ENCODE data around the gene EXOC6B.

Gene EXOC6B

DNA sequence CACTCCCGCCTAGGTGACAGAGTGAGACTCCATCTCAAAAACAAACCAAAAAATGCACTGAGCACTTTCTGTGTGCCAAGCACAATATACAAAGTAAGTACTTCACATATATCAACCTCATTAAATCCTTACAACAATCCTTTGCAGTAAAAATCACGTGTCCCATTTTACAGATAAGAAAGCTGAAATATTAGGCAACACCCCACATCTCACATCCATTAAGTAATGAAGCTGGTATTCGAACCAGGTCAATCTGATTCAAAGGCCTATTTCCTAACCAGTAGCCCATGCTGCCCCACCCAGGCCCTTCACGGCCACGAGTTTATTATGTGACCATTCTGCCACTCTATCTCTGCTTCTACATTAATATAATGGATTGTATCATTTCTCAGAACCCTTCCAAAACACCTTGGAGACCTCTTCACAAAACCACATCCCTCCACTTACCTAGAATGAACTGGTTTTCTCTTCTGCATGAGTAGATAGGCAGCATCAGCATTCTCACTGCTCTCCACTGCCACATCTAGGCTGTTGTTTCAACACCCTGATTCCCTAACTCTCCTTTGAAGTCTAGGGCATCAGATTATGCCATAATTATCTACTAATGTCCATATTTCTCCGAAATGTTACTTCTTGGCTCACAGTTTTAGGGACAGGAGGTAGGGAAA, 3.1 kb upstream of the EXOC6B start:
- DNase-seq (ENCODE audit: low read depth, low spot score) = no peak
- Histone ChIP-seq H3K4me1 (ENCODE audit: insufficient read depth, insufficient read length) (no peaks in the 10 kb centered on the region), H3K9me3 (ENCODE audit: insufficient read depth, low read length) (no peaks in the 10 kb centered on the region), H3K36me3 (ENCODE audit: insufficient read depth, insufficient read length, low read length) (no peaks in the 10 kb centered on the region), H3K27me3 (ENCODE audit: insufficient read depth, insufficient read length) (no peaks in the 10 kb centered on the region), H3K4me3 (ENCODE audit: insufficient read length, low read depth) (no peak overlapping the region), H3K9ac (ENCODE audit: insufficient read length, low read depth) (no peak overlapping the region)
- TF ChIP-seq SUZ12 (IDR thresholded peaks at IDR 0.05; ENCODE audit: extremely low read depth, insufficient read depth, insufficient read length) (no peak), YY1 (IDR thresholded peaks at IDR 0.05; ENCODE audit: insufficient read depth, insufficient read length) (no peak), ZNF274 (IDR thresholded peaks at IDR 0.05; ENCODE audit: low read depth, low read length) (no peak)

- no peaks in the 10 kb centered on the region for H3K4me1 ChIP-seq (ENCODE audit: insufficient read depth, insufficient read length)
- H3K9me3 ChIP-seq (ENCODE audit: insufficient read depth, low read length) = no peaks in the 10 kb centered on the region
- peak; percentile 9 for DNase-seq (ENCODE audit: low read depth, low spot score)
- no peaks in the 10 kb centered on the region for H3K36me3 ChIP-seq (ENCODE audit: insufficient read depth, insufficient read length, low read length)
- TF ChIP-seq YY1 (IDR thresholded peaks at IDR 0.05; ENCODE audit: insufficient read depth, insufficient read length) = no peak
- no peak for TF ChIP-seq ZNF274 (IDR thresholded peaks at IDR 0.05; ENCODE audit: low read depth, low read length)
- TF ChIP-seq SUZ12 (IDR thresholded peaks at IDR 0.05; ENCODE audit: extremely low read depth, insufficient read depth, insufficient read length) = no peak
- H3K27me3 ChIP-seq (ENCODE audit: insufficient read depth, insufficient read length) = no peaks in the 10 kb centered on the region
- no peak overlapping the region for H3K9ac ChIP-seq (ENCODE audit: insufficient read length, low read depth)
- no peak overlapping the region for H3K4me3 ChIP-seq (ENCODE audit: insufficient read length, low read depth)
Observed at GRCh38 chr2:72827966-72828646, 2.3 kb upstream of the EXOC6B start.

DNA sequence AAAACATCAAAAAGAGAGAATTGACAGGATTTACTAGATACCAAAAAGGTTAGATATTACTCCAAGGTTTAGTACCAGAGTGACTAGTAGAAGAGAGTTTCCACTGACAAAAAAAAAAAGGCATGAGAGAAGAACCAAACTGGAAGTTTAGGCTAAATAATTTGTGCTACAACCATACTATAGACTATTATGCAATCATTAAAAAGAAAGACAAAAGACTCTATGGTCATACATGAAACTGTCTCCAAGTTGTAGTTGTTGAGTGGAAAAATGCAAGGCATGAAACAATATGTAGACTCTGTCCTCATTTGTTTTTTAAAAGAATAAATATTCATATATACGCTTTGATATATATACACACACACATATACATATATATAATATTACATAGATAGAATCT, 1.7 kb upstream of the EXOC6B start:
- no peak overlapping the region for H3K9ac ChIP-seq (ENCODE audit: insufficient read length, low read depth)
- no peaks in the 10 kb centered on the region for H3K4me1 ChIP-seq (ENCODE audit: insufficient read depth, insufficient read length)
- no peak for TF ChIP-seq SUZ12 (IDR thresholded peaks at IDR 0.05; ENCODE audit: extremely low read depth, insufficient read depth, insufficient read length)
- no peak for TF ChIP-seq ZNF274 (IDR thresholded peaks at IDR 0.05; ENCODE audit: low read depth, low read length)
- TF ChIP-seq YY1 (IDR thresholded peaks at IDR 0.05; ENCODE audit: insufficient read depth, insufficient read length) = no peak
- H3K27me3 ChIP-seq (ENCODE audit: insufficient read depth, insufficient read length) = no peaks in the 10 kb centered on the region
- H3K9me3 ChIP-seq (ENCODE audit: insufficient read depth, low read length) = no peaks in the 10 kb centered on the region
- H3K36me3 ChIP-seq (ENCODE audit: insufficient read depth, insufficient read length, low read length) = no peaks in the 10 kb centered on the region
- no peak overlapping the region for H3K4me3 ChIP-seq (ENCODE audit: insufficient read length, low read depth)
- DNase-seq (ENCODE audit: low read depth, low spot score) = no peak

DNA sequence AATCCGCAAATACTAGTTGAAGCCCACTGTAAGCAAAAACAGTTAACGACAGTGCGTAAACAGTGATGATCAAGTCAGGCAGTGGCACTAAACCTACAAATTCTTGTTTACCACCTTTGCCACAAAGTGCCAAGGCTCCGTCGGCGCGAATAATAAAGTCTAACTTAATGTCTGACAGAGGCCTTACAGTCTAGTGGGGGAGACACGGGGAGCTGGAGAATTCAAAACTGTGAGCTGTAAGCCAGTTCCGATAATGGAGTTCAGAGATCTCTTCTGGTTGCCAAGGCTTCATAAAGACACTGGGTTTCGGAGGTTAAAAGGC, 284 bp upstream of the EXOC6B start:
- Histone ChIP-seq H3K9me3 (ENCODE audit: insufficient read depth, low read length) (no peaks in the 10 kb centered on the region), H3K4me1 (ENCODE audit: insufficient read depth, insufficient read length) (no peaks in the 10 kb centered on the region), H3K36me3 (ENCODE audit: insufficient read depth, insufficient read length, low read length) (no peaks in the 10 kb centered on the region), H3K4me3 (ENCODE audit: insufficient read length, low read depth) (no peak overlapping the region), H3K27me3 (ENCODE audit: insufficient read depth, insufficient read length) (no peaks in the 10 kb centered on the region), H3K9ac (ENCODE audit: insufficient read length, low read depth) (no peak overlapping the region)
- TF ChIP-seq YY1 (IDR thresholded peaks at IDR 0.05; ENCODE audit: insufficient read depth, insufficient read length) = no peak
- no peak for TF ChIP-seq SUZ12 (IDR thresholded peaks at IDR 0.05; ENCODE audit: extremely low read depth, insufficient read depth, insufficient read length)
- no peak for TF ChIP-seq ZNF274 (IDR thresholded peaks at IDR 0.05; ENCODE audit: low read depth, low read length)
- DNase-seq (ENCODE audit: low read depth, low spot score) = no peak

DNA sequence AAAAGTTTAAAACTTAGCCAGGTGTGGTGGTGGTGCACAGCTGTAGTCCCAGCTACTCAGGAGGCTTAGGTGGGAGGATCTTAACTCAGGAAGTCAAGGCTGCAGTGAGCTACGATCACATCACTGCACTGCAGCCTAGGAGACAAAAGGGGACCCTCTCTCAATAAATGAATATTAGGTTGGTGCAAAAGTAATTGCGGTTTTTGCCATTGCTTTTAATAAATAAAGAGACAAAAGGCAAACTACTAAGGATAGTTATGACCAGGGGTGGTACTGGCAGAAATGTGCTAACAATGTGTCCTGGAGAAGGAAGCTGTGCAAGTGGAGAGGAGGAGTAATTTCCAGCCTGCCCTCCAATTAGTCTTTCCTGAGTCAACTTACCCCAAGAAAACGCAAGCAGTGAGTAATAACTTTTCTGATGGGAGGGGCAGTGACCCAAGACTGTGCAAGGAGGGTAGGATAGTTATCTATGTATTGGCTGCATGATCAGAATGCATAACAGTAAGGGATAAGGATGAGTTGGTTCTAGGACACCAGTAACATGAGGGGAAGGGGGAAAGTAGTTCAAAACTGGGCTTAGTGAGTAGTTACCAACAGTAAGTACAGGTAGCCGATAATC, 1.5 kb downstream of the EXOC6B start:
- Histone ChIP-seq H3K4me1 (ENCODE audit: insufficient read depth, insufficient read length) (no peaks in the 10 kb centered on the region), H3K27me3 (ENCODE audit: insufficient read depth, insufficient read length) (no peaks in the 10 kb centered on the region), H3K9me3 (ENCODE audit: insufficient read depth, low read length) (no peaks in the 10 kb centered on the region), H3K36me3 (ENCODE audit: insufficient read depth, insufficient read length, low read length) (no peaks in the 10 kb centered on the region), H3K9ac (ENCODE audit: insufficient read length, low read depth) (no peak overlapping the region), H3K4me3 (ENCODE audit: insufficient read length, low read depth) (peak overlapping the region; percentile 80)
- TF ChIP-seq SUZ12 (IDR thresholded peaks at IDR 0.05; ENCODE audit: extremely low read depth, insufficient read depth, insufficient read length) = no peak
- no peak for TF ChIP-seq YY1 (IDR thresholded peaks at IDR 0.05; ENCODE audit: insufficient read depth, insufficient read length)
- no peak for TF ChIP-seq ZNF274 (IDR thresholded peaks at IDR 0.05; ENCODE audit: low read depth, low read length)
- DNase-seq (ENCODE audit: low read depth, low spot score) = no peak

GRCh38 chr2:72822794-72823193, 3.0 kb downstream of the EXOC6B start:
- Histone ChIP-seq H3K9me3 (ENCODE audit: insufficient read depth, low read length) (no peaks in the 10 kb centered on the region), H3K4me1 (ENCODE audit: insufficient read depth, insufficient read length) (no peaks in the 10 kb centered on the region), H3K9ac (ENCODE audit: insufficient read length, low read depth) (no peak overlapping the region), H3K36me3 (ENCODE audit: insufficient read depth, insufficient read length, low read length) (no peaks in the 10 kb centered on the region), H3K27me3 (ENCODE audit: insufficient read depth, insufficient read length) (no peaks in the 10 kb centered on the region), H3K4me3 (ENCODE audit: insufficient read length, low read depth) (no peak overlapping the region)
- DNase-seq (ENCODE audit: low read depth, low spot score) = no peak
- TF ChIP-seq YY1 (IDR thresholded peaks at IDR 0.05; ENCODE audit: insufficient read depth, insufficient read length) = no peak
- no peak for TF ChIP-seq ZNF274 (IDR thresholded peaks at IDR 0.05; ENCODE audit: low read depth, low read length)
- TF ChIP-seq SUZ12 (IDR thresholded peaks at IDR 0.05; ENCODE audit: extremely low read depth, insufficient read depth, insufficient read length) = no peak

- TF ChIP-seq YY1 (IDR thresholded peaks at IDR 0.05; ENCODE audit: insufficient read depth, insufficient read length) (no peak), SUZ12 (IDR thresholded peaks at IDR 0.05; ENCODE audit: extremely low read depth, insufficient read depth, insufficient read length) (no peak), ZNF274 (IDR thresholded peaks at IDR 0.05; ENCODE audit: low read depth, low read length) (no peak)
- Histone ChIP-seq H3K4me1 (ENCODE audit: insufficient read depth, insufficient read length) (no peaks in the 10 kb centered on the region), H3K4me3 (ENCODE audit: insufficient read length, low read depth) (no peak overlapping the region), H3K36me3 (ENCODE audit: insufficient read depth, insufficient read length, low read length) (no peaks in the 10 kb centered on the region), H3K9ac (ENCODE audit: insufficient read length, low read depth) (no peak overlapping the region), H3K27me3 (ENCODE audit: insufficient read depth, insufficient read length) (no peaks in the 10 kb centered on the region), H3K9me3 (ENCODE audit: insufficient read depth, low read length) (no peaks in the 10 kb centered on the region)
- no peak for DNase-seq (ENCODE audit: low read depth, low spot score)
Observed at GRCh38 chr2:72821983-72822382, 3.9 kb downstream of the EXOC6B start.

Data from NT2/D1 (cell line).